Fibroblast of lung (primary cell): ENCODE results near the gene KRTAP19-7.

Experiments
- CTCF ChIP-seq, 2 donors: IDR thresholded peaks in 1 of 2; conservative IDR thresholded peaks in 1 of 2; 1 replicate in 1 of 2; 2 replicates in 1 of 2; pipeline ENCODE4 v1.5.1; 2011 to 2012; ENCODE audit warnings: low read length in 2 of 2, control low read depth in 1 of 2, inconsistent platforms in 1 of 2, low read depth in 1 of 2, mild to moderate bottlenecking in 1 of 2
- EZH2 ChIP-seq: IDR thresholded peaks from 2 replicates; pipeline ENCODE4 v1.5.1; 2012; ENCODE audit warnings: low read length, control low read depth, mild to moderate bottlenecking; ENCODE audit errors: missing control alignments

- no peak for TF ChIP-seq CTCF (conservative IDR thresholded peaks at IDR 0.05 in 1 of 2, IDR thresholded peaks at IDR 0.05 in 1 of 2; ENCODE audit: low read depth in 1 of 2, low read length in 2 of 2)
- no peak for TF ChIP-seq EZH2
These were observed 39.7 kb upstream of the KRTAP19-7 start, which contains the start of gene KRTAP22-1 for GRCh38 chr21:30600787-30601186.
